ENCODE results near the gene OPTC.

GRCh38 chr1:203516184-203516583 is 22.2 kb downstream of the OPTC start:
- no peak for TF ChIP-seq CTCF (IDR thresholded peaks at IDR 0.05)
- TF ChIP-seq ESRRA (IDR thresholded peaks at IDR 0.05; ENCODE audit: borderline replicate concordance, low read length), result no peak
- no peak for TF ChIP-seq JUNB (IDR thresholded peaks at IDR 0.05)
- TF ChIP-seq POLR2A (IDR thresholded peaks at IDR 0.05; ENCODE audit: low read length), result no peak
- no peak for TF ChIP-seq CEBPB (IDR thresholded peaks at IDR 0.05)
- TF ChIP-seq MAFK (IDR thresholded peaks at IDR 0.05; ENCODE audit: partially characterized antibody), result no peak
- TF ChIP-seq EP300 (IDR thresholded peaks at IDR 0.05), result no peak
- no peak for TF ChIP-seq TFCP2L1 (CRISPR knock-in tag; IDR thresholded peaks at IDR 0.05)
- TF ChIP-seq MAX (IDR thresholded peaks at IDR 0.05), result no peak
- TF ChIP-seq, protein P1, sequence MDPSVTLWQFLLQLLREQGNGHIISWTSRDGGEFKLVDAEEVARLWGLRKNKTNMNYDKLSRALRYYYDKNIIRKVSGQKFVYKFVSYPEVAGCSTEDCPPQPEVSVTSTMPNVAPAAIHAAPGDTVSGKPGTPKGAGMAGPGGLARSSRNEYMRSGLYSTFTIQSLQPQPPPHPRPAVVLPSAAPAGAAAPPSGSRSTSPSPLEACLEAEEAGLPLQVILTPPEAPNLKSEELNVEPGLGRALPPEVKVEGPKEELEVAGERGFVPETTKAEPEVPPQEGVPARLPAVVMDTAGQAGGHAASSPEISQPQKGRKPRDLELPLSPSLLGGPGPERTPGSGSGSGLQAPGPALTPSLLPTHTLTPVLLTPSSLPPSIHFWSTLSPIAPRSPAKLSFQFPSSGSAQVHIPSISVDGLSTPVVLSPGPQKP (IDR thresholded peaks at IDR 0.05; ENCODE audit: low read depth, low read length), result no peak
- TF ChIP-seq NR3C1 (IDR thresholded peaks at IDR 0.05), result no peak
- no peak for TF ChIP-seq CHD2 (IDR thresholded peaks at IDR 0.05; ENCODE audit: low read length, partially characterized antibody)
- TF ChIP-seq ZFP36 (IDR thresholded peaks at IDR 0.05; ENCODE audit: borderline replicate concordance, partially characterized antibody), result no peak
- TF ChIP-seq ZNF302 (CRISPR knock-in tag; IDR thresholded peaks at IDR 0.05), result no peak

Measured in A549 (cell line).